H9 (cell line): ENCODE measurements around the gene UBN1. TPM values are rescaled to one million over a fixed set of nuclear protein-coding genes. Genes with fewer than 3 reads are reported as not detected.

Source experiments
- DNase-seq: peaks from one replicate; pipeline ENCODE4 v3.0.0-alpha.2; 2017
- H2AFZ ChIP-seq: one replicate; pipeline ENCODE4 v1.6.1; 2013; ENCODE audit warnings: mild to moderate bottlenecking, low read length, control low read depth, moderate library complexity
- H2AK5ac ChIP-seq: 2 replicates; pipeline ENCODE4 v1.6.1; 2013; ENCODE audit warnings: low read length, control low read depth, mixed read lengths; ENCODE audit not compliant: insufficient read length
- H2BK120ac ChIP-seq: one replicate; pipeline ENCODE4 v1.6.1; 2013; ENCODE audit warnings: low read depth, mild to moderate bottlenecking, low read length, control low read depth, inconsistent platforms; ENCODE audit not compliant: poor library complexity, severe bottlenecking
- H2BK12ac ChIP-seq: 2 replicates; pipeline ENCODE4 v1.6.1; 2013; ENCODE audit warnings: low read length, control low read depth, mixed read lengths, low read depth; ENCODE audit not compliant: insufficient read length
- H2BK15ac ChIP-seq: 2 replicates; pipeline ENCODE4 v1.6.1; 2013; ENCODE audit warnings: low read depth, low read length, control low read depth
- H2BK20ac ChIP-seq: one replicate; pipeline ENCODE4 v1.6.1; 2013; ENCODE audit warnings: low read depth, mild to moderate bottlenecking, low read length, control low read depth, inconsistent platforms; ENCODE audit not compliant: poor library complexity, severe bottlenecking
- H2BK5ac ChIP-seq: 2 replicates; pipeline ENCODE4 v1.6.1; 2013; ENCODE audit warnings: low read length, control low read depth, mixed read lengths; ENCODE audit not compliant: insufficient read length
- H3K14ac ChIP-seq: 2 replicates; pipeline ENCODE4 v1.6.1; 2013; ENCODE audit warnings: low read length, control low read depth; ENCODE audit not compliant: insufficient read depth
- H3K18ac ChIP-seq: 2 replicates; pipeline ENCODE4 v1.6.1; 2013; ENCODE audit warnings: low read depth, mild to moderate bottlenecking, mixed read lengths, low read length, control low read depth; ENCODE audit not compliant: insufficient read length
- H3K23ac ChIP-seq: 2 replicates; pipeline ENCODE4 v1.6.1; 2013; ENCODE audit warnings: low read length, control low read depth, mixed read lengths, low read depth; ENCODE audit not compliant: insufficient read length
- H3K23me2 ChIP-seq: 2 replicates; pipeline ENCODE4 v1.6.1; 2013; ENCODE audit warnings: low read depth, mild to moderate bottlenecking, mixed read lengths, low read length, control low read depth; ENCODE audit not compliant: insufficient read length, poor library complexity, severe bottlenecking
- H3K27ac ChIP-seq: 2 replicates; pipeline ENCODE4 v1.5.1; 2013; ENCODE audit warnings: low read length, control low read depth, mixed read lengths, low read depth; ENCODE audit not compliant: insufficient read length
- H3K27me3 ChIP-seq: 2 replicates; pipeline ENCODE4 v1.6.1; 2013; ENCODE audit warnings: low read length, control low read depth, inconsistent platforms; ENCODE audit not compliant: insufficient read depth
- H3K4ac ChIP-seq: 2 replicates; pipeline ENCODE4 v1.6.1; 2013; ENCODE audit warnings: low read depth, mild to moderate bottlenecking, control low read depth, inconsistent platforms, low read length, moderate library complexity
- H3K4me1 ChIP-seq: 2 replicates; pipeline ENCODE4 v1.6.1; 2013; ENCODE audit warnings: low read length, control low read depth, inconsistent platforms; ENCODE audit not compliant: insufficient read depth
- H3K4me2 ChIP-seq: 2 replicates; pipeline ENCODE4 v1.6.1; 2013; ENCODE audit warnings: low read length, control low read depth, mixed read lengths; ENCODE audit not compliant: insufficient read length, insufficient read depth
- H3K56ac ChIP-seq: 2 replicates; pipeline ENCODE4 v1.6.1; 2013; ENCODE audit warnings: low read depth, mild to moderate bottlenecking, mixed read lengths, low read length, control low read depth; ENCODE audit not compliant: insufficient read length
- H3K79me1 ChIP-seq: 2 replicates; pipeline ENCODE4 v1.6.1; 2013; ENCODE audit warnings: low read depth, mild to moderate bottlenecking, moderate library complexity, low read length, control low read depth, inconsistent platforms; ENCODE audit not compliant: insufficient read depth, poor library complexity, severe bottlenecking
- H3K79me2 ChIP-seq: 2 replicates; pipeline ENCODE4 v1.6.1; 2013; ENCODE audit warnings: low read length, control low read depth, inconsistent platforms; ENCODE audit not compliant: insufficient read depth
- H3K9ac ChIP-seq: 2 replicates; pipeline ENCODE4 v1.6.1; 2013; ENCODE audit warnings: low read length, control low read depth, mixed read lengths; ENCODE audit not compliant: insufficient read length; ENCODE audit errors: extremely low read depth
- H3K9me3 ChIP-seq: one replicate; pipeline ENCODE4 v1.6.1; 2013; ENCODE audit warnings: low read depth, low read length, inconsistent platforms; ENCODE audit not compliant: control insufficient read depth
- H3T11ph ChIP-seq: one replicate; pipeline ENCODE4 v1.6.1; 2013; ENCODE audit warnings: mild to moderate bottlenecking, low read length, control low read depth, inconsistent platforms
- H4K20me1 ChIP-seq: one replicate; pipeline ENCODE4 v1.6.1; 2013; ENCODE audit not compliant: control insufficient read depth, insufficient read length, insufficient read depth
- H4K5ac ChIP-seq: 2 replicates; pipeline ENCODE4 v1.6.1; 2013; ENCODE audit warnings: low read depth, mild to moderate bottlenecking, mixed read lengths, low read length, control low read depth; ENCODE audit not compliant: insufficient read length
- H4K8ac ChIP-seq: replicated peaks from 2 replicates; pipeline ENCODE4 v1.6.1; 2013; ENCODE audit warnings: low read length, control low read depth, mixed read lengths, low read depth; ENCODE audit not compliant: insufficient read length
- H4K91ac ChIP-seq: 2 replicates; pipeline ENCODE4 v1.6.1; 2013; ENCODE audit warnings: low read depth, mild to moderate bottlenecking, moderate library complexity, mixed read lengths, low read length, control low read depth; ENCODE audit not compliant: insufficient read length
- H3K27ac Mint-ChIP-seq, 3 experiments: 2 replicates in 2 of 3; 3 replicates in 1 of 3; pipeline ENCODE4 v1.8.0; 2020 to 2021; ENCODE audit warnings: mixed read lengths in 3 of 3, mild to moderate bottlenecking in 1 of 3, moderate library complexity in 1 of 3
- H3K27me3 Mint-ChIP-seq: 2 replicates; pipeline ENCODE4 v1.8.0; 2021; ENCODE audit warnings: low read depth, mild to moderate bottlenecking, moderate library complexity, mixed read lengths
- H3K36me3 Mint-ChIP-seq, 3 experiments: 2 replicates in 2 of 3; 3 replicates in 1 of 3; pipeline ENCODE4 v1.8.0; 2020 to 2021; ENCODE audit warnings: low read depth in 3 of 3, mixed read lengths in 3 of 3; ENCODE audit not compliant: insufficient read depth in 1 of 3
- H3K4me1 Mint-ChIP-seq, 2 experiments: 2 replicates each; pipeline ENCODE4 v1.8.0; 2020; ENCODE audit warnings: mixed read lengths in 2 of 2
- H3K4me3 Mint-ChIP-seq, 2 experiments: 2 replicates in 1 of 2; 3 replicates in 1 of 2; pipeline ENCODE4 v1.8.0; 2020 to 2021; ENCODE audit warnings: mild to moderate bottlenecking in 2 of 2, mixed read lengths in 2 of 2, moderate library complexity in 1 of 2
- H3K9me3 Mint-ChIP-seq, 2 experiments: 2 replicates in 1 of 2; 3 replicates in 1 of 2; pipeline ENCODE4 v1.8.0; 2020; ENCODE audit warnings: mild to moderate bottlenecking in 2 of 2, mixed read lengths in 2 of 2, moderate library complexity in 1 of 2
- CTCF ChIP-seq: fragments of 200-600 bp; sonication (generic); conservative IDR thresholded peaks from 3 replicates; pipeline ENCODE4 v1.8.0; 2021; ENCODE audit warnings: antibody characterized with exemption, mild to moderate bottlenecking
- WGBS: extraction: QIAGEN DNeasy Blood & Tissue Kit; methylation state at CpG from one replicate; pipeline ENCODE4 v1.1.7; 2013; ENCODE audit warnings: missing lambda C conversion rate, low lambda C conversion rate, mixed read lengths; ENCODE audit not compliant: insufficient read length; ENCODE audit errors: extremely low coverage; 5-methylcytosine and 5-hydroxymethylcytosine counted together
- total RNA-seq: library from RNA; stranded (reverse); gene quantifications from 2 replicates; pipeline ENCODE4 v1.2.1, GENCODE V29; 2021

Gene UBN1
- total RNA-seq, 1 experiment from 2014 or later, result 55.2 TPM

- no peak overlapping the region for H4K5ac ChIP-seq
- no peaks in the 10 kb centered on the region for H3K9me3 ChIP-seq
- no peaks in the 10 kb centered on the region for H3K79me1 ChIP-seq
- no peak overlapping the region for H3K4me2 ChIP-seq
- H4K8ac ChIP-seq, result no peak overlapping the region
- no peak overlapping the region for H3K23ac ChIP-seq
- peaks cover 16 to 57% (median 40%) of the 10 kb centered on the region in 3 experiments; a peak in 6 of 7 replicates for H3K36me3 Mint-ChIP-seq
- H3K79me2 ChIP-seq, result no peaks in the 10 kb centered on the region
- H3K9me3 Mint-ChIP-seq, result no peaks in the 10 kb centered on the region
- no peak overlapping the region for H2AFZ ChIP-seq
- no peak overlapping the region for H2BK20ac ChIP-seq
- no peaks in the 10 kb centered on the region for H3K27me3 ChIP-seq
- TF ChIP-seq CTCF, result no peak
- no peak overlapping the region for H3T11ph ChIP-seq
- no peak overlapping the region for H3K56ac ChIP-seq
- H3K4me1 Mint-ChIP-seq, result peaks cover 12 to 22% of the 10 kb centered on the region in 2 experiments
- H2BK120ac ChIP-seq, result no peak overlapping the region
- H3K4ac ChIP-seq, result no peak overlapping the region
- H2BK12ac ChIP-seq, result no peak overlapping the region
- H3K27ac ChIP-seq, result no peak overlapping the region
- H4K20me1 ChIP-seq, result no peaks in the 10 kb centered on the region
- H3K27me3 Mint-ChIP-seq, result no peaks in the 10 kb centered on the region; the same call in 1 of the 2 replicates
- no peak overlapping the region for H2AK5ac ChIP-seq
- no peak for DNase-seq
- H2BK15ac ChIP-seq, result no peak overlapping the region
- no peak overlapping the region for H3K18ac ChIP-seq
- H3K4me1 ChIP-seq, result no peaks in the 10 kb centered on the region
- WGBS, result no CpG with 5 or more reads among the region's 6 CpGs
- H3K4me3 Mint-ChIP-seq, result no peak overlapping the region
- H2BK5ac ChIP-seq, result no peak overlapping the region
- H3K14ac ChIP-seq, result no peak overlapping the region
- H3K9ac ChIP-seq, result no peak overlapping the region
- no peak overlapping the region for H4K91ac ChIP-seq
- H3K27ac Mint-ChIP-seq, result peak overlapping the region in 2 of 3 experiments; percentile 10 to 61; a peak in 2 of 7 replicates
- H3K23me2 ChIP-seq, result peaks cover 7% of the 10 kb centered on the region
These were observed 41.0 kb upstream of the UBN1 start for GRCh38 chr16:4806280-4806679.
